GM12872 (cell line): ENCODE measurements around the gene DGLUCY.

Source experiments
- CTCF ChIP-seq: IDR thresholded peaks from 3 replicates; pipeline ENCODE4 v1.5.1; 2011; ENCODE audit warnings: low read depth, mild to moderate bottlenecking, low read length, moderate library complexity; ENCODE audit not compliant: insufficient read depth

DGLUCY gene

GRCh38 chr14:91094772-91095171 lies 19.1 kb upstream of the DGLUCY start:
- TF ChIP-seq CTCF = no peak

- no peak for TF ChIP-seq CTCF
Observed at GRCh38 chr14:91095178-91095577, 18.7 kb upstream of the DGLUCY start.

- no peak for TF ChIP-seq CTCF
Observed at GRCh38 chr14:91098591-91098990, 15.3 kb upstream of the DGLUCY start.

GRCh38 chr14:91100102-91100501 lies 13.8 kb upstream of the DGLUCY start:
- TF ChIP-seq CTCF = no peak

- no peak for TF ChIP-seq CTCF
Observed at GRCh38 chr14:91103116-91103515, 10.8 kb upstream of the DGLUCY start.

GRCh38 chr14:91108941-91109611 lies 4.8 kb upstream of the DGLUCY start:
- TF ChIP-seq CTCF = no peak

- no peak for TF ChIP-seq CTCF
Observed at GRCh38 chr14:91111443-91111842, 2.4 kb upstream of the DGLUCY start.
